MV-4-11 (cell line): ENCODE measurements around the gene BAHCC1.

ENCODE experiments used
- DNase-seq: peaks from one replicate; lab custom pipeline; 2025; lab: John Stamatoyannopoulos, UW

Gene BAHCC1

GRCh38 chr17:81461607-81462500 is 66.6 kb downstream of the BAHCC1 start:
- no peak for DNase-seq

- DNase-seq = no peak
Measured at GRCh38 chr17:81462506-81463125, 67.4 kb downstream of the BAHCC1 start.

GRCh38 chr17:81463506-81463905 is 68.2 kb downstream of the BAHCC1 start:
- no peak for DNase-seq

GRCh38 chr17:81464586-81464985 is 69.3 kb downstream of the BAHCC1 start:
- no peak for DNase-seq

- no peak for DNase-seq
Measured at GRCh38 chr17:81465910-81466309, 70.7 kb downstream of the BAHCC1 start.

GRCh38 chr17:81466564-81467472 is 71.6 kb downstream of the BAHCC1 start:
- no peak for DNase-seq

- no peak for DNase-seq
Measured at GRCh38 chr17:81468111-81468769, 73.0 kb downstream of the BAHCC1 start.

GRCh38 chr17:81468770-81469121 is 73.5 kb downstream of the BAHCC1 start:
- no peak for DNase-seq

- no peak for DNase-seq
Measured at GRCh38 chr17:81469266-81469665, 74.0 kb downstream of the BAHCC1 start.

- no peak for DNase-seq
Measured at GRCh38 chr17:81470270-81470943, 75.2 kb downstream of the BAHCC1 start.

GRCh38 chr17:81470944-81471817 is 75.9 kb downstream of the BAHCC1 start:
- no peak for DNase-seq

GRCh38 chr17:81471818-81472456 is 76.7 kb downstream of the BAHCC1 start:
- no peak for DNase-seq

GRCh38 chr17:81473019-81473418 is 77.8 kb downstream of the BAHCC1 start:
- no peak for DNase-seq

- DNase-seq = no peak
Measured at GRCh38 chr17:81474958-81475357, 79.7 kb downstream of the BAHCC1 start.

GRCh38 chr17:81476097-81476496 is 80.8 kb downstream of the BAHCC1 start:
- DNase-seq = no peak

GRCh38 chr17:81476635-81477034 is 81.4 kb downstream of the BAHCC1 start:
- no peak for DNase-seq

GRCh38 chr17:81477173-81477572 is 81.9 kb downstream of the BAHCC1 start:
- no peak for DNase-seq

- DNase-seq = no peak
Measured at GRCh38 chr17:81478119-81478518, 82.9 kb downstream of the BAHCC1 start.

- DNase-seq = no peak
Measured at GRCh38 chr17:81479175-81480071, 84.2 kb downstream of the BAHCC1 start.
